H4 (cell line): ENCODE results near the gene SERPINB5. TPM values are rescaled to one million over a fixed set of nuclear protein-coding genes. Genes with fewer than 3 reads are reported as not detected.

Source experiments
- DNase-seq: peaks from one replicate; pipeline ENCODE4 v3.0.0-alpha.2; 2015; ENCODE audit warnings: low spot score
- total RNA-seq: library from RNA; depleted of rRNA; stranded (reverse); fragments of >200 nt; shearing (Covaris generic); gene quantifications from 2 replicates; pipeline ENCODE4 v1.2.3, GENCODE V29; 2014

The SERPINB5 gene
- total RNA-seq, 1 experiment from 2014 or later, result not detected

DNA sequence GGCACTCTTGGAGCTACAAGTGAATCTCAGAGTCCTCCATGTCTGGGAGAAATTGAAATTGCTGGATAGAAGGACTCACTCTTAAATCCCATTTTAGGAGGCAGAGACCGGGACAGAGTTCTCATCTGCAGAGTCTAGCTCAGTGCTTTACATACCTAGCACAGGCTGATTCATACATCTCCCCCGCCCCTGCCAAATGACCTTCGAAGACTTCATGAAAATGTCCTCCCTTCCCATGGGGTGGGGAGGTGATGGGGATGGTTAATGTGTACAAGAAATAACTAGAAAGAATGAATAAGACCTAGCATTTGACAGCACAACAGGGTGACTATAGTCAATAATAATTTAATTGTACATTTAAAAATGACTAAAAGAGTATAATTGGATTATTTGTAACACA is 8.2 kb upstream of the SERPINB5 start:
- DNase-seq, result no peak

GRCh38 chr18:63470751-63471150 is 6.0 kb upstream of the SERPINB5 start:
- no peak for DNase-seq

GRCh38 chr18:63472380-63472779 is 4.4 kb upstream of the SERPINB5 start:
- DNase-seq, result no peak

DNA sequence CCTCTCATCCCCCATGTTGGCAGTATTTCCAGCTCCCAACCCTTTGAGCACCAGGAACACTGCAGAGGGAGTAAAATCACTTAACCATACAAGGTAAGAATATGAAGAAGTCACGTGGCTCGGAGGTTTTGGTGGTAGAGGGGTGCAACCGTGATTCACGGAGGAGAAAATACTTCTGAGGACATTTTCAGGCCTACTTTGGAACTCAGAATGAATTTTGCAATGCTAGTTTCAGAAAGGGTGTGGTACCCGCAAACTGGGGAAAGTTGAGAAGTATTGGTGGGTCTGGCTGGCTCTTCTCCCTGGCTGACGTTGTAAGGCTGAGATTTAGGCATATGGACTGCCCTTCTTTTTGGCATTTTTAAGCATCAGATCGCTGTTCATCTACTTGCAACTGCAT is 442 bp downstream of the SERPINB5 start:
- DNase-seq, result no peak

GRCh38 chr18:63477968-63478367 is 1.2 kb downstream of the SERPINB5 start:
- no peak for DNase-seq

DNA sequence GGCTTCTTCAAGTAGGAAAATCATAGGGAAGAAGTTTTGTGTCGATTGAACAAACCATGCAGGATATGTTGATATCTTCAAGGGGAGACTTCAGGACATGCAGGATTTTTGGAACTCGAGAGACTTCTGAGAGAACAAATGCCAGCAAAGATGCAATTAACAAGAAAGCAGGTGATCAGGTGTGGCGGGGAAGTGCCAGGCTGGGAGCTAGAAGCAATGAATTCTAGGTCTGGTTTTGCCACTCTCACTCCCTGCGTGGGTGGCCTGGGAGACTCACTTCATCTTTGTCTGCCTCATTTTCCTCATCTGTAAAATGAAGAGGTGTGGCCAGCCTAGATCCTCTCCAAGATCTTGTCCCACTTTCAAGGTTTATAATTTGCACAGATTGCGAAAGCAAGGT is 3.1 kb downstream of the SERPINB5 start:
- DNase-seq, result no peak

GRCh38 chr18:63480476-63480875 is 3.7 kb downstream of the SERPINB5 start:
- DNase-seq, result no peak

DNA sequence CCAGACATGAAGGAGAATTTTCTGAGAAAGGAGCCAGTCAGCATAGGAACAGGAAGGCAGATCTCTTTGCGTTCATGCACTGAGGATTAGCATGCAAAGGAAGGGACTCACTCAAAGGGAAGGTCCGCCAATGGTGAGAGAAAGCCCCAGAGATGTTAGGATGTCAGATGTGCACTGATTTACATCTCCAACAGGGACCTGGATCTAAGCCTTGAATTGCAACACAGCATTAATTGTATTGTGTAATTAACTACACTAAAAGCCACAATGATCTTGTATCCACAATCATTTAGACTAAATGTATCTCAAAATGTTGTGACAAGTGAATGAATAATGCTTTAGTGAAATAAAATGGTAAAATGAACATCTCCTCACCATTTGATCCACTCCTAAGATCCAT is 4.2 kb downstream of the SERPINB5 start:
- no peak for DNase-seq

- DNase-seq, result no peak
Observed at GRCh38 chr18:63487676-63488075, 10.9 kb downstream of the SERPINB5 start.

GRCh38 chr18:63488160-63488559 is 11.4 kb downstream of the SERPINB5 start:
- no peak for DNase-seq

GRCh38 chr18:63492851-63493250 is 16.1 kb downstream of the SERPINB5 start:
- DNase-seq, result no peak

DNA sequence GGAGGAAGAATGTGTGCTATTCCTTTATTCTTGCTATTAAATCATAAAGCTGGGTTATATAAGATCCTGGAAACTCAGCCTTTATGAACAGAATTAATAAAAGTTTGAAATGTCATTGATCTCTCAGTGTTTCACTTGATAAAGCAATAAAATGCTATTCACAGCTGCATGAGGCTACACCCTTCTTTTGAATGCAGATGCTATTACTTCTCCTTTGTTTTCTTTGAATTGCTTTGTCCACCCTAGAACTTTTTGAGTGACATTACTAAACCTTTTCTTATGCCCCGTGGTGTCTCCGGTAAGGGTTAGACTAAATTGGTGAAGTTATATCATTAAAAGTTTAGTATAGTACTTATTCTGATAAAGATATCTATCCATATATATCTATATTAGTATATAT is 18.9 kb downstream of the SERPINB5 start:
- DNase-seq, result no peak

DNA sequence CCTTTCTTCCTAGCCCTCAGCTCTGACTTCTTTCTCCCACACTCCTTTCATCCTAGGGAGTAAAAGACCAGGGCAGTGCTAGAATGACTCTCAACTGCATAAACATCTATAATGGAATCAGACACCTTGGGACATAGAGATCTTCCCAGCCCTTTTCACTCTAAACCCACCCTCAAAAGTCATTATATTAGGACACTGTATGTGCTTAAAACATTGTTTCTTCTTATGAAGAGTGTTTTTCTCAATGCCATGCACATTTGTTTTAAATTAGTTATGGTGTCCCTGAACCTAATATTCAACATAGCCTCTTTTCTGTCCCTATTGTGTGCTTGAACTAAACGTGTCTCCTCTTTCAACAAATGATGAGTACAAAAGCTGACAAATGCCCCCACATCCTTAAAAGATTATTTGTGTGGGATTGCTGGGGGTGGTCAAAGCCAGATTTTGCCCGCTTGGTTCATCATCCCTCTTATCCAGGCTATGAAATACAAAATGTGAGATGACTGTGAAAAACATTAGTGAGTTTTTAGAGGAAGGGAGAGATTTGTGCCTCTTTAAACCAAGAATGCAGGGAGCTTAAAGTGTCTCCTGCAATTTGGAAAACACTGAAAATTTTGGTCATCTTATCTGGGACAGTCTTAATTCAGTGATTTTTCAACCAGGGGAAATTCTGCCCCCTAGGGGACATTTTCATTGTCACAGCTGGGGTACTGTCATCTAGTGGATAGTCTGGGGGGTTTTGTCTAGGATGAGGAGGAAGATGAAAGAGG is 29.0 kb downstream of the SERPINB5 start:
- no peak for DNase-seq

GRCh38 chr18:63506336-63506646 is 29.5 kb downstream of the SERPINB5 start:
- no peak for DNase-seq

DNA sequence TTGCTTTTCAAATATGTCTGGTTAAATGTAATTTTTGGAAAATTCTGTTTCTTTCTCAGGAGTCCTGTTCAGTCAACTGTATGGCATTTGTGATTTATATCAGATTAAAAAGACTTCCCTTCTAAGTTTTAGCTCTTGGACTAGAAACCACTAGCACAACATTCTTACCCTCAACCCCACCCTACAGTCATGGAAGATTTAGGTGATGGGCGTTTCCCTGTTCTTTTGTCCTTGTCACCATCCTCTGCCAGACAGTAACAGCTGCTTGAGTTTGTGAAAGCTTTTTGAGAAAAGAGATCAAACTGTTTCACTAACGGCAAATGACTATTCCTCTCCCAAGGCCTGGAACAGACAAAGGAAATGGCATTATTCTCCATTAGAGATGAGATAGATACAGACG is 31.8 kb downstream of the SERPINB5 start:
- DNase-seq, result no peak

DNA sequence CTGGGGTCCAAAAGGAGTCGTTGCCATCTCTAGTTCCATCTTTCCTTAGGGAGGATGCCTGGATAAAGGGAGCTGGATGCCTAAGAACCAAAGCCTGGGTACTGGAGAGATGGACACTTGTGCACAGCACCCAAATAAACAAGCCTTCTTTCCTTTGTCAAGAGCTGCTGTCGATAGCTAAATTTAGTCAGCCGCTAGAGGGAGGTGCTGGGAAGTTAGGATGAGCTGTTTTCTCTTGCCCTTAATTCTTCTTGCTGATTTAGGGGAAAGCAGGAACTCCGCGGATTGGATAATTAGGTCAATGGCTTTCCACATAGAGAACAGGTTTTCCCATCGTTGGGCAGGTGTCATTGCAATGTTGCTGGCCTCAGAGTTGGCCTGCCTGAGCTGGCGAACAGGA is 34.5 kb downstream of the SERPINB5 start:
- DNase-seq, result peak; percentile 57

DNA sequence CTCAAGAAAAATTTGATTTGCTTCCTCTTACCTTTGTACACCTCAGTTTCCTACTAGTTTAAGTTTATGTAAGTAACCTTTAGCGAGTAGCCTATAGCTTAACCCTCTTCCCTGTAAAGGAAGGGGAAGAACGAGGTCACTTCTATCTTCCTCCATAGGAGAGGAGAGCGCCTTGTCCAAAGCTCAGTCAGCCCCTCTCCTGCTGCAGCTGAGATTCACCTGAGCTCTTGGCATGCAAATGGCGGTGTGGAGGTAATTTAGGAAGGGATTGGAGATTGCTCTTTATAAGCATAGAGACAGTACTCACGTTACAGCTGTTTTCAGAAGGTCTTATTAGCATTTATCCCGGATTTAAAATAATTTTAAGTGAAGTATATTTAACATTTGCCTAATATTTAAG is 37.6 kb downstream of the SERPINB5 start:
- DNase-seq, result no peak

DNA sequence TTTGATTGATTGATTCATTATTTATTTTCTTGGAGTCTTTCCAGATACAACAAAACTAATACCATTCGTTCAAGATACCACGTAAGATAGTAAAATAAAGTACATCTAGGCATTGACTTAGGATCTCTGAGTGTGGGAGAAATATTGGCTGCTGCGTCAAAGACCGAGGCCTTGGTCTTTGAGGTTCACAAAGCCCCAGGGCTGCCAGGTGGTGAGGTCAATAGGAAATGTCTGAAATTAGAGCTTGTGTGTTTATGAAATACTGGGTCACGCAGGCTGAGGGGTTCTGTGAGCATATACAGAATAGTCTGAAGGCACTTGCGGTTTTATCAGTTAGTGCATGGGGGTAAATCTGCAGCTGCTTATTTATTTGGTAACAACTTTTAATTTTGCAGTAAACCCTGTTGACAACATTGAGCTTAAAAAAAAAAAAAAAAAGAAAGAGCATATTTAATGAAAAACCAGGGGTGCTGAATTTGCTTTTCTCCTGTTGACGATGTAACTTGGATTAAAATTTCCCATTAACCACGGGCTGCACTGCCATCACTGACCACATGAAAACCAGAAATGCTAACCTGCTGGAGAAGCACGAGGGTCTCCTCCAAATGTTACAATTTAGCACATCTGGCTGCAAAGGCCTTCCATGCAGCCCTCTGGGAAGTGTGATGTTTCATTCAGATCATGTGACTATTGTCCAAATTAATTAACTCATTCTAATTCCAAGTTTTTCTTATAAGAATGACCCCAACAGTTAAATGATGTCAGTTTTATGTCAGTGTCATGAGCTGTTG is 38.3 kb downstream of the SERPINB5 start:
- DNase-seq, result no peak

DNA sequence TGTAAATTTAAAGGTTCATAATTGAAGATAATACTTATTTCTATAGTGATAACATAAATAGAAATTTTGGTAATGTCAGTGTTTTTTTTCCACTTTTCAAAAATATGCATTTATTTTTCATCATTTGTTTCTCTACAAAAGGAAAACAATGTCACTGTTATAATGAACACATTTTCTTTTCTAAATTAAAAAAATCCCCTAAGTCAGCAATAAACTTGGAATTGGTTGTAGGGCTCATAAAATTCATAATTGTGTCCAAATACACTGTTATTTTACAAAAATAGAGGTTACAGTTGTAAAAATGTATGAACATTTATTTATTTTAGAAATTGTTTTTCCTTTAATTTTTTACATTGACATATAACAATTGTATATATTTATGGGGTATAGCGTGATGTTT is 39.0 kb downstream of the SERPINB5 start:
- no peak for DNase-seq

- DNase-seq, result peak; percentile 80
Observed at GRCh38 chr18:63518178-63519012, 41.6 kb downstream of the SERPINB5 start.

- no peak for DNase-seq
Observed at GRCh38 chr18:63520053-63520685, 43.4 kb downstream of the SERPINB5 start.

DNA sequence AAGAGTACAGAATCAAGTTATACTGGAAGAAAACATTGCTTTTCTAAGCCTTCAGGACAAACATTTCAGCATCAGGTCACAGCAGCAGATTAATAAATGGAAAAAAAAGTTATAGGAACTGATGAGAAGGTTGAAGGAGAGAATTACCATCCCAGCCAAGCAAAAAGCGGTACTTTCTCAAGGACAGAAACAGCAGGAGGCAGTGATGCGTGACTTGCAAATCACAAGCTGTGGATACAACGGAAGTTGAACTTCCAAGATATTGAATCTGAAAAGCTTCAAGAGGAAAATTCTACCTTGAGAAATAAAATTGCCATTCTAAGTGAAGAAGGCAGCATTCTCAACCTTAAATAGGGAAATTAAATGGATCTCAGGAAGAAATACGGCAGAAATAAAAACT is 46.9 kb downstream of the SERPINB5 start:
- no peak for DNase-seq
